Measurements from ENCODE around the gene SAMD3. TPM values are rescaled to one million over a fixed set of nuclear protein-coding genes. Genes with fewer than 3 reads are reported as not detected.
"Not testable (repeated sequence)": the region's sequence is repeated elsewhere in the genome, so short reads cannot be mapped to it uniquely, and the experiment has no call there.

SAMD3 gene
- total RNA-seq, 1 donor = 3.0 TPM

GRCh38 chr6:130158056-130158455, 64.7 kb downstream of the SAMD3 start:
- no peak for TF ChIP-seq CTCF (IDR thresholded peaks at IDR 0.05; ENCODE audit: insufficient read depth, low read depth, low read length)
- no peak overlapping the region for H3K4me3 ChIP-seq (ENCODE audit: low read depth, low read length)
- no peak for DNase-seq (ENCODE audit: low read depth)

GRCh38 chr6:130156908-130157307, 65.8 kb downstream of the SAMD3 start:
- no peak overlapping the region for H3K4me3 ChIP-seq (ENCODE audit: low read depth, low read length)
- TF ChIP-seq CTCF (IDR thresholded peaks at IDR 0.05; ENCODE audit: insufficient read depth, low read depth, low read length) = no peak
- DNase-seq (ENCODE audit: low read depth) = no peak

- no peak overlapping the region for H3K4me3 ChIP-seq (ENCODE audit: low read depth, low read length)
- no peak for DNase-seq (ENCODE audit: low read depth)
- TF ChIP-seq CTCF (IDR thresholded peaks at IDR 0.05; ENCODE audit: insufficient read depth, low read depth, low read length) = no peak
Measured at GRCh38 chr6:130152908-130153510, 69.7 kb downstream of the SAMD3 start.

GRCh38 chr6:130150906-130151305, 71.8 kb downstream of the SAMD3 start:
- H3K4me3 ChIP-seq (ENCODE audit: low read depth, low read length) = no peak overlapping the region
- no peak for DNase-seq (ENCODE audit: low read depth)

GRCh38 chr6:130149016-130149415, 73.7 kb downstream of the SAMD3 start:
- DNase-seq (ENCODE audit: low read depth); H3K4me3 ChIP-seq (ENCODE audit: low read depth, low read length): not testable (repeated sequence)

More at GRCh38 chr6:130150906-130151305, 71.8 kb downstream of the SAMD3 start:
- no peak for TF ChIP-seq CTCF (IDR thresholded peaks at IDR 0.05; ENCODE audit: insufficient read depth, low read depth, low read length)

GRCh38 chr6:130148181-130148580, 74.6 kb downstream of the SAMD3 start:
- peak; percentile 27 for TF ChIP-seq CTCF (IDR thresholded peaks at IDR 0.05; ENCODE audit: insufficient read depth, low read depth, low read length)
- H3K4me3 ChIP-seq (ENCODE audit: low read depth, low read length) = no peak overlapping the region
- no peak for DNase-seq (ENCODE audit: low read depth)

- no peak for TF ChIP-seq CTCF (IDR thresholded peaks at IDR 0.05; ENCODE audit: insufficient read depth, low read depth, low read length)
- no peak overlapping the region for H3K4me3 ChIP-seq (ENCODE audit: low read depth, low read length)
- DNase-seq (ENCODE audit: low read depth) = no peak
Measured at GRCh38 chr6:130147111-130147510, 75.6 kb downstream of the SAMD3 start.
